GM13976 (cell line): ENCODE data around the gene KANTR.
A peak's percentile ranks its signal among the peaks of the same experiment; 100 is the strongest.

ENCODE experiments used
- DNase-seq: peaks from one replicate; pipeline ENCODE4 v3.0.0; 2012; ENCODE audit warnings: low spot score
- CTCF ChIP-seq: IDR thresholded peaks from 2 replicates; pipeline ENCODE4 v1.5.1; 2012; ENCODE audit warnings: borderline replicate concordance, mild to moderate bottlenecking; ENCODE audit not compliant: insufficient read depth; ENCODE audit errors: extremely low read depth, missing control alignments, control extremely low read depth
- in situ Hi-C: fragments of 300-500 bp; cut with MboI; formaldehyde crosslinking; loops from one replicate; pipeline ENCODE4 v1.12.0; 2022; ENCODE audit warnings: low sequenced_read_pairs, mixed read lengths, inconsistent platforms; ENCODE audit not compliant: unreplicated experiment

The KANTR gene

GRCh38 chrX:53055244-53055849, 38.6 kb upstream of the KANTR start:
- DNase-seq = no peak
- TF ChIP-seq CTCF = no peak
- in situ Hi-C loops = no loop called here

- in situ Hi-C loops = no loop called here
- no peak for TF ChIP-seq CTCF
- no peak for DNase-seq
Observed at GRCh38 chrX:53056292-53056691, 37.6 kb upstream of the KANTR start.

GRCh38 chrX:53065104-53065503, 28.8 kb upstream of the KANTR start:
- in situ Hi-C loops = no loop called here
- no peak for TF ChIP-seq CTCF

GRCh38 chrX:53071064-53071463, 22.9 kb upstream of the KANTR start:
- TF ChIP-seq CTCF = no peak
- in situ Hi-C loops = no loop called here
- DNase-seq = no peak

More at GRCh38 chrX:53065104-53065503, 28.8 kb upstream of the KANTR start:
- no peak for DNase-seq

GRCh38 chrX:53071604-53072417, 22.1 kb upstream of the KANTR start:
- in situ Hi-C loops = no loop called here
- TF ChIP-seq CTCF = peak; percentile 54
- peak; percentile 74 for DNase-seq

- TF ChIP-seq CTCF = no peak
- DNase-seq = no peak
- in situ Hi-C loops = no loop called here
Observed at GRCh38 chrX:53072418-53073114, 21.4 kb upstream of the KANTR start.
